Measurements from ENCODE around the gene ABAT.

GRCh38 chr16:8708536-8708935 lies 34.1 kb downstream of the ABAT start:
- no peak for TF ChIP-seq CTCF (conservative IDR thresholded peaks at IDR 0.05; ENCODE audit: low read length)
- TF ChIP-seq EZH2phosphoT487 (IDR thresholded peaks at IDR 0.05; ENCODE audit: borderline replicate concordance, low read depth, low read length) = no peak

Measured in OCI-LY7 (cell line).